ENCODE data around the gene HTN1. TPM values are rescaled to one million over a fixed set of nuclear protein-coding genes. Genes with fewer than 3 reads are reported as not detected.

Gene HTN1
- total RNA-seq, result not detected in 2 replicates

DNA sequence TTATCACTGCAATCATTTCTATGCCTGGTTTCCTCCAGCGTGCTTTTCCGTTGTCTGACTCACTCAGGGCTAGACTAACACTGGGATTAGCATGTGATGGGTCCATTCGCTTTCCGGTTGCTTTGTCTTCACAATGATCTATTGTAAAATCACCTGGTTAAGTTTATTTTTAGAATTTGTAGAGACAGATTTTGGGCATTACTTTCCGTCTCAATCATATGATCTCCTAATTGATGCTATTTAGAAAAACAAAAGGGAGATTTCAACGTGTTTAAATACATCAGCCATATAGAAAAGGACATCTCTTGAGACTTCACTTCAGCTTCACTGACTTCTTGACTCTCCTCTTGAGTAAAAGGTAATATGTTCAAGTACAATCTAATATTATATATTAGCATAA, at the start of gene HTN1:
Gene HTN1, plus strand, starts transcription at position 301 of the 400 bp plus-strand sequence. CDS start 2,639 bp downstream, outside the sequence.

DNA sequence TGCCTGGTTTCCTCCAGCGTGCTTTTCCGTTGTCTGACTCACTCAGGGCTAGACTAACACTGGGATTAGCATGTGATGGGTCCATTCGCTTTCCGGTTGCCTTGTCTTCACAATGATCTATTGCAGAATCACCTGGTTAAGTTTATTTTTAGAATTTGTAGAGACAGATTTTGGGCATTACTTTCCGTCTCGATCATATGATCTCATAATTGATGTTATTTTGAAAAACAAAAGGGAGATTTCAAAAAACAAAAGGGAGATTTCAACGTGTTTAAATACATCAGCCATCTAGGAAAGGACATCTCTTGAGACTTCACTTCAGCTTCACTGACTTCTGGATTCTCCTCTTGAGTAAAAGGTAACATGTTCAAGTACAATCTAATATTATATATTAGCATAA, 22.1 kb upstream of the HTN1 start, which contains the start of gene HTN3:
Gene HTN3, plus strand, starts transcription at position 301 of the 400 bp plus-strand sequence. CDS start 2,282 bp downstream, outside the sequence.

Other genes with a start within 250 kb of the HTN1 start
- 4.6 and 4.9 TPM in 2 replicates for gene SULT1E1, start 190.3 kb upstream of the HTN1 start, total RNA-seq
- not detected in 2 replicates for gene CSN1S1, start 119.4 kb upstream of the HTN1 start, total RNA-seq
- not detected in 2 replicates for gene CSN2, start 84.7 kb upstream of the HTN1 start, total RNA-seq
- gene STATH, start 54.5 kb upstream of the HTN1 start, total RNA-seq, result not detected in 2 replicates
- gene HTN3, start 22.0 kb upstream of the HTN1 start, total RNA-seq, result not detected in 2 replicates
- not detected in 2 replicates for gene PRR27, start 103.8 kb downstream of the HTN1 start, total RNA-seq
- not detected in 2 replicates for gene ODAM, start 145.3 kb downstream of the HTN1 start, total RNA-seq
- 0.67 TPM in 1 of 2 replicates, not detected in the other for gene FDCSP, start 175.7 kb downstream of the HTN1 start, total RNA-seq
- gene CSN3, start 192.2 kb downstream of the HTN1 start, total RNA-seq, result not detected in 2 replicates

All from bronchus fibroblast of lung (primary cell).